Measurements from ENCODE around the gene MMP14.

Gene MMP14

DNA sequence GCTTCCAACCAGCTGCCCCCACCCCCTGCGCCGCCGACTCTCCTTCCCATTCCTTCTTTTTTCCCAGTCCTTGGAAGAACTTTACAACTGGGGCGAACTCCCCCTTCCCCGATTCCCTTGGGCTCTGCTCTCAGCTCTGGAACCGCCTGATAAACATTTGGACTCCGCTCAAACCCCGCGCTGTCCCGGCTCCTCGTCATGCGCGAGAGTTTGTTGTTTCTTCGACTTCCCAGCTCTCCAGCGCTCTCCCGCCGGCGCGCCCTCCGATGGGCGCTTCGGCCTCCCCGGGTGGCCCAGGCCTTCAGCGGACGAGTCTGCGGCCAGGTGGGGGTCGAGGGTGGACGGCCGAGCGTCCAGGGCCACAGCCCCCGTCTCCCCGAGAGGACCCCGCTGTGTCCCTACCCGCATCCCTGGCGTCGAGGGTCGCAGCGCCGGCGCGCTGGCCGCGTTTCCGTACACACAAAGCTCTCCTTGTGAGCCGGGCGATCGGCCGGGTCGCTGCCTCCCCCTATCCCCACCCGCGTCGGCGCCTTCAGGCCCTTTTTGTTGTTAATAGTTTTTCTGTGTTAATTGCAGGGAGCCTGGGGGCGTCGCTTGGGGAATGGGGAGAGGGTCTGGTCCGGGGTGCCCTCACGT, 847 bp downstream of the MMP14 start:
- Histone ChIP-seq H3K4me3 (ENCODE audit: low read depth, low read length) (no peak overlapping the region), H3K9me3 (ENCODE audit: severe bottlenecking) (no peaks in the 10 kb centered on the region), H3K27me3 (ENCODE audit: insufficient read depth, low read depth, severe bottlenecking) (no peaks in the 10 kb centered on the region), H3K27ac (no peak overlapping the region), H3K36me3 (peaks cover 20% of the 10 kb centered on the region)
- TF ChIP-seq, protein P1, sequence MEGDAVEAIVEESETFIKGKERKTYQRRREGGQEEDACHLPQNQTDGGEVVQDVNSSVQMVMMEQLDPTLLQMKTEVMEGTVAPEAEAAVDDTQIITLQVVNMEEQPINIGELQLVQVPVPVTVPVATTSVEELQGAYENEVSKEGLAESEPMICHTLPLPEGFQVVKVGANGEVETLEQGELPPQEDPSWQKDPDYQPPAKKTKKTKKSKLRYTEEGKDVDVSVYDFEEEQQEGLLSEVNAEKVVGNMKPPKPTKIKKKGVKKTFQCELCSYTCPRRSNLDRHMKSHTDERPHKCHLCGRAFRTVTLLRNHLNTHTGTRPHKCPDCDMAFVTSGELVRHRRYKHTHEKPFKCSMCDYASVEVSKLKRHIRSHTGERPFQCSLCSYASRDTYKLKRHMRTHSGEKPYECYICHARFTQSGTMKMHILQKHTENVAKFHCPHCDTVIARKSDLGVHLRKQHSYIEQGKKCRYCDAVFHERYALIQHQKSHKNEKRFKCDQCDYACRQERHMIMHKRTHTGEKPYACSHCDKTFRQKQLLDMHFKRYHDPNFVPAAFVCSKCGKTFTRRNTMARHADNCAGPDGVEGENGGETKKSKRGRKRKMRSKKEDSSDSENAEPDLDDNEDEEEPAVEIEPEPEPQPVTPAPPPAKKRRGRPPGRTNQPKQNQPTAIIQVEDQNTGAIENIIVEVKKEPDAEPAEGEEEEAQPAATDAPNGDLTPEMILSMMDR (IDR thresholded peaks at IDR 0.05; ENCODE audit: low read depth, low read length), result no peak
- no peak for DNase-seq

DNA sequence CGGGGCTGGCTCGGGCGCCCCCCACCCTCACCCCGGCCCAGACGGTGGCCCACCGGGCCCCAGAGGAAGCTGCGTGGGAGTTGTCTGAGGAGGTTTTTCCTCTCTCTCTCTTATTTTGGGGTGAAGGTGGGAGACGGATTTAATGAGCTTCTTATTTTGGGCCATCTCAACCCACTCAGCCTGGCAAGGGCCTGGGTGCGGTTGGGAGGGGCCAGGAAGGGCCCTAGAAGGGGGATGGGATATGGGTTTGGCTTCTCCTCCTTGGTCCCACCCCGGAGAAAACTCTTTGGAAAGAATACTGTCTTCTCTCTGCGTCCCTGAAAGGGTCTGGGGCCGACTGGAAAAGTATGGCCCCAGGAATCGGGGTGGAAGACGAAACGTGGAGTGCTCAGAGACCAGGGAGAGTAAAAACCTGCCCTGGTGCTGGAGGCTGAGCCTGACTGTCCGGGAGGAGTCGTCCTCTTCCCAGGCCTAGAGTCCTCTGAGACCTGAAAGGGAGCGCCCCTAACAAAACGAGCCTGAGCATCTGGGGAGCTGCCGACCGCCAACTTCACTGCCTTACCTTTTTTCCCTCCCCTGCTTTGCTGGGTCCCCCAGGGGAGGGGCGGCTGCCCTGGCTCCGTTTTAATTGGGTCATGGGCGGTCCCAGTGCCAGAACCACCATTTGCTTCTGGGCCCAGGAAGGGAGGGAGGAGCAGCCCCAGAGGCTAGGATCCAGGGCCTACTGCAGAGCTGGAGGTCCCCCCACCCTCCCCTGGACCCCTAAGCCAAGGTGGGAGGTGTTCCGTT, 1.6 kb downstream of the MMP14 start:
- TF ChIP-seq, protein P1 (IDR thresholded peaks at IDR 0.05; ENCODE audit: low read depth, low read length), result no peak
- DNase-seq, result no peak
- Histone ChIP-seq H3K9me3 (ENCODE audit: severe bottlenecking) (no peaks in the 10 kb centered on the region), H3K27ac (no peak overlapping the region), H3K36me3 (peaks cover 20% of the 10 kb centered on the region), H3K27me3 (ENCODE audit: insufficient read depth, low read depth, severe bottlenecking) (no peaks in the 10 kb centered on the region), H3K4me3 (ENCODE audit: low read depth, low read length) (no peak overlapping the region)

DNA sequence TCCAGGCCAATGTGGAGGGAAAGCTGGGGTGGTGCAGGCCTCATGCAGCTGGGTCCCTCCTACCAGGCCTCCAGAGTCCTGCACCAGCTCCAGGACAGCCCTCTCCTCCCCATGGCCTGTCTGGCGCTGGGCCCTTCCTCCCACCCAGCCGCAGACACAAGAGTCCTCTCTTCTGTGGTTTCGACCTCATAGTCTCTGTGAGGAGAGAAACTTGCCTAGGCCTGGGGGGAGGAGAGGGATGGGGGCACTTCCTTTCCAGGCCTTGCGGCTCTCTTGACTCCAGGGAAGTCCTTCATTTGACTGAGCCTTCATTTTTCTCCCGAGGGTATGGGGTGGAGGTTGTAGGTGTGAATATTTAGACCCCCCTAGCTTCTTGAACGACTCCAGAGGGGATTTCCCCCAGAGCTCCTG, 2.3 kb downstream of the MMP14 start:
- no peak for DNase-seq
- H3K27me3 ChIP-seq (ENCODE audit: insufficient read depth, low read depth, severe bottlenecking), result no peaks in the 10 kb centered on the region
- no peaks in the 10 kb centered on the region for H3K9me3 ChIP-seq (ENCODE audit: severe bottlenecking)
- no peak overlapping the region for H3K27ac ChIP-seq
- TF ChIP-seq, protein P1 (IDR thresholded peaks at IDR 0.05; ENCODE audit: low read depth, low read length), result no peak
- peaks cover 14% of the 10 kb centered on the region; the same call in 1 of the 2 replicates for H3K36me3 ChIP-seq
- H3K4me3 ChIP-seq (ENCODE audit: low read depth, low read length), result no peak overlapping the region

DNA sequence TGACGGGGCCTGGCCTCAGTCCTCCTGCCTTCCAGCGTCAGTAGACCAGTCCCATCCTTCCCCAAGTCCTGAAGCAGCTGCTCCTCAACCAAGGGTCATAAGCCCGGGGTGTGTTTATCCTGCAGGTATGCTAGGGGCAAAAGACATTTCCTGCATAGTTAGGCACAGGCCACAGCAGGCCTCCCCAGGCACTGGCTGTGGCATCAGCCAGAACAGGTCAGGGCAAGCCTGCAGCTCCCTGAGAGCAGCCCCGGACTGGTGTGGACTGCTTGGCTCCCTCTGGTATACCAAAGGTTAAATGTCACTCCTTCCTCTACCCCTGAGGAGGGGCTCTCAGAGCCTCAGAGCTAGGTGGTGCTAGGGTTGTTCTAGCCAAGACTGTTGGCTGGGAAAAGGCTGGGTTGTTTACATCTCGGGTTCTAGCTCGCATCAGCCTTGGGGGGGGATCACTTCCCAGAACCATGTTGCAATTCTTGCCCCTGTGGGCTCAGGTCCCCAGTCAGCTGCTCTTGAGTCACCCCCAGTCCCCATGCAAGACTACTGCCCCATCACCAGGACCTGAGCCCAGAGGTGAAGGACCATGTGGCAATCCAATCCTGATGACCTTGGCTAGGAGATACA, 2.9 kb downstream of the MMP14 start:
- Histone ChIP-seq H3K9me3 (ENCODE audit: severe bottlenecking) (no peaks in the 10 kb centered on the region), H3K27me3 (ENCODE audit: insufficient read depth, low read depth, severe bottlenecking) (no peaks in the 10 kb centered on the region), H3K27ac (no peak overlapping the region), H3K4me3 (ENCODE audit: low read depth, low read length) (no peak overlapping the region), H3K36me3 (peaks cover 8% of the 10 kb centered on the region; the same call in 1 of the 2 replicates)
- no peak for DNase-seq
- TF ChIP-seq, protein P1 (IDR thresholded peaks at IDR 0.05; ENCODE audit: low read depth, low read length), result no peak

DNA sequence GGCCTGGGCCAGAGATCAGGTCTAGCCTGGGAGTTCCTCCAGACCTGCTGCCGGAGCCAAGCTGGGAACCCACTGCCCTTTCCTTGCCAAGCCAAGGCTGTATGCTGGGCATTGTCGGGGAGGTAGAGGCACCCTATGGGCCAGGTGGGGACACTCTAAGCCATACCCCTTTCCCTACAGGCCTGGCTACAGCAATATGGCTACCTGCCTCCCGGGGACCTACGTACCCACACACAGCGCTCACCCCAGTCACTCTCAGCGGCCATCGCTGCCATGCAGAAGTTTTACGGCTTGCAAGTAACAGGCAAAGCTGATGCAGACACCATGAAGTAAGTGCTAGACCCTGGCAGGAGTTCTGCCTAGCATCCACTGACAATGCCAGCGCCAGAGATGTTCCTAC, 4.9 kb downstream of the MMP14 start:
- H3K4me3 ChIP-seq (ENCODE audit: low read depth, low read length), result no peak overlapping the region
- H3K27me3 ChIP-seq (ENCODE audit: insufficient read depth, low read depth, severe bottlenecking), result no peaks in the 10 kb centered on the region
- TF ChIP-seq, protein P1 (IDR thresholded peaks at IDR 0.05; ENCODE audit: low read depth, low read length), result no peak
- H3K27ac ChIP-seq, result no peak overlapping the region
- no peaks in the 10 kb centered on the region for H3K9me3 ChIP-seq (ENCODE audit: severe bottlenecking)
- H3K36me3 ChIP-seq, result no peaks in the 10 kb centered on the region
- no peak for DNase-seq

Measured in WERI-Rb-1 (cell line).